ENCODE data around the gene TUBA4A.

- TF ChIP-seq POLR2A (IDR thresholded peaks at IDR 0.05), result no peak
- TF ChIP-seq, protein P1, sequence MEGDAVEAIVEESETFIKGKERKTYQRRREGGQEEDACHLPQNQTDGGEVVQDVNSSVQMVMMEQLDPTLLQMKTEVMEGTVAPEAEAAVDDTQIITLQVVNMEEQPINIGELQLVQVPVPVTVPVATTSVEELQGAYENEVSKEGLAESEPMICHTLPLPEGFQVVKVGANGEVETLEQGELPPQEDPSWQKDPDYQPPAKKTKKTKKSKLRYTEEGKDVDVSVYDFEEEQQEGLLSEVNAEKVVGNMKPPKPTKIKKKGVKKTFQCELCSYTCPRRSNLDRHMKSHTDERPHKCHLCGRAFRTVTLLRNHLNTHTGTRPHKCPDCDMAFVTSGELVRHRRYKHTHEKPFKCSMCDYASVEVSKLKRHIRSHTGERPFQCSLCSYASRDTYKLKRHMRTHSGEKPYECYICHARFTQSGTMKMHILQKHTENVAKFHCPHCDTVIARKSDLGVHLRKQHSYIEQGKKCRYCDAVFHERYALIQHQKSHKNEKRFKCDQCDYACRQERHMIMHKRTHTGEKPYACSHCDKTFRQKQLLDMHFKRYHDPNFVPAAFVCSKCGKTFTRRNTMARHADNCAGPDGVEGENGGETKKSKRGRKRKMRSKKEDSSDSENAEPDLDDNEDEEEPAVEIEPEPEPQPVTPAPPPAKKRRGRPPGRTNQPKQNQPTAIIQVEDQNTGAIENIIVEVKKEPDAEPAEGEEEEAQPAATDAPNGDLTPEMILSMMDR (IDR thresholded peaks at IDR 0.05 in 4 of 5, conservative IDR thresholded peaks at IDR 0.05 in 1 of 5), result no peak
Measured at GRCh38 chr2:219287580-219288265, 34.0 kb upstream of the TUBA4A start.

Data from gastrocnemius medialis (tissue), 4 donors.